SK-N-SH (cell line): ENCODE data around the gene CAPZA2.

Experiments
- CHD2 ChIP-seq: fragments of 150-350 bp; IDR thresholded peaks from 2 replicates; pipeline ENCODE4 v1.6.1; 2018; ENCODE audit warnings: low read length; ENCODE audit not compliant: partially characterized antibody
- ELF1 ChIP-seq: IDR thresholded peaks from 2 replicates; pipeline ENCODE4 v1.4.0; 2012
- EZH2phosphoT487 ChIP-seq: fragments of 200-600 bp; sonication (generic); IDR thresholded peaks from 2 replicates; pipeline ENCODE4 v1.6.1; 2017; ENCODE audit warnings: low read depth, mixed run types, mild to moderate bottlenecking, antibody characterized with exemption, moderate library complexity, borderline replicate concordance
- POLR2AphosphoS5 ChIP-seq: IDR thresholded peaks from 2 replicates; pipeline ENCODE4 v1.6.1; 2012; ENCODE audit warnings: low read depth, low read length
- TEAD4 ChIP-seq: IDR thresholded peaks from 2 replicates; pipeline ENCODE4 v1.4.0; 2012; ENCODE audit warnings: mild to moderate bottlenecking, borderline replicate concordance; ENCODE audit not compliant: insufficient read depth
- TF ChIP-seq, protein P1 (sequence below): fragments of 200-600 bp; sonication (generic); IDR thresholded peaks from 2 replicates; pipeline ENCODE4 v1.6.1; 2017; ENCODE audit warnings: antibody characterized with exemption, mild to moderate bottlenecking, moderate library complexity

DNA sequence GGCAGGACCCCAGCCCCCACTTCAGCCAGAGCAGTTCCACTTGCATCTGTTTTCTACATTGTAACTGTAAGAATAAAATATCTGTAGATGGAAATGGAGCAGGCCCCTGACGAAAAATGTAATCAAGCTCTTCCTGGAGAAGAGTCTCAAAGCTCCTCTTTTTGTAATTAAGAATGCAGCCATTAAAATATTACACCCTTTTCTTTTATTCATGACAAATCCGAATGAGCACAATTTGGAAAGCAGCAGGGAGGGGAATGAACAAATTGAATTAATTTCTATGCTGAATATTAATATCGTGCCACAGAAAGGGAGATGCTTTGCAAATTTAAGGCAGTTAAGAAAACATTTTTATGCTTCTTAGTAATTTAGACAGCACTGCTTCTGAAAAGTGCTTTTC lies 24.8 kb upstream of the CAPZA2 start:
- TF ChIP-seq ELF1 (no peak), POLR2AphosphoS5 (no peak), EZH2phosphoT487 (no peak), CHD2 (no peak), TEAD4 (no peak)
- TF ChIP-seq, protein P1, sequence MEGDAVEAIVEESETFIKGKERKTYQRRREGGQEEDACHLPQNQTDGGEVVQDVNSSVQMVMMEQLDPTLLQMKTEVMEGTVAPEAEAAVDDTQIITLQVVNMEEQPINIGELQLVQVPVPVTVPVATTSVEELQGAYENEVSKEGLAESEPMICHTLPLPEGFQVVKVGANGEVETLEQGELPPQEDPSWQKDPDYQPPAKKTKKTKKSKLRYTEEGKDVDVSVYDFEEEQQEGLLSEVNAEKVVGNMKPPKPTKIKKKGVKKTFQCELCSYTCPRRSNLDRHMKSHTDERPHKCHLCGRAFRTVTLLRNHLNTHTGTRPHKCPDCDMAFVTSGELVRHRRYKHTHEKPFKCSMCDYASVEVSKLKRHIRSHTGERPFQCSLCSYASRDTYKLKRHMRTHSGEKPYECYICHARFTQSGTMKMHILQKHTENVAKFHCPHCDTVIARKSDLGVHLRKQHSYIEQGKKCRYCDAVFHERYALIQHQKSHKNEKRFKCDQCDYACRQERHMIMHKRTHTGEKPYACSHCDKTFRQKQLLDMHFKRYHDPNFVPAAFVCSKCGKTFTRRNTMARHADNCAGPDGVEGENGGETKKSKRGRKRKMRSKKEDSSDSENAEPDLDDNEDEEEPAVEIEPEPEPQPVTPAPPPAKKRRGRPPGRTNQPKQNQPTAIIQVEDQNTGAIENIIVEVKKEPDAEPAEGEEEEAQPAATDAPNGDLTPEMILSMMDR = no peak
